GM18870 (cell line): ENCODE measurements around the gene DNAJC7.
"Not testable (repeated sequence)": the region's sequence is repeated elsewhere in the genome, so short reads cannot be mapped to it uniquely, and the experiment has no call there.

ENCODE experiments used
- ATAC-seq: cut with Tn5 transposase; IDR thresholded peaks from one replicate; pipeline ENCODE4 v1.9.1; 2021; ENCODE audit warnings: moderate library complexity; ENCODE audit not compliant: unreplicated experiment

Gene DNAJC7

DNA sequence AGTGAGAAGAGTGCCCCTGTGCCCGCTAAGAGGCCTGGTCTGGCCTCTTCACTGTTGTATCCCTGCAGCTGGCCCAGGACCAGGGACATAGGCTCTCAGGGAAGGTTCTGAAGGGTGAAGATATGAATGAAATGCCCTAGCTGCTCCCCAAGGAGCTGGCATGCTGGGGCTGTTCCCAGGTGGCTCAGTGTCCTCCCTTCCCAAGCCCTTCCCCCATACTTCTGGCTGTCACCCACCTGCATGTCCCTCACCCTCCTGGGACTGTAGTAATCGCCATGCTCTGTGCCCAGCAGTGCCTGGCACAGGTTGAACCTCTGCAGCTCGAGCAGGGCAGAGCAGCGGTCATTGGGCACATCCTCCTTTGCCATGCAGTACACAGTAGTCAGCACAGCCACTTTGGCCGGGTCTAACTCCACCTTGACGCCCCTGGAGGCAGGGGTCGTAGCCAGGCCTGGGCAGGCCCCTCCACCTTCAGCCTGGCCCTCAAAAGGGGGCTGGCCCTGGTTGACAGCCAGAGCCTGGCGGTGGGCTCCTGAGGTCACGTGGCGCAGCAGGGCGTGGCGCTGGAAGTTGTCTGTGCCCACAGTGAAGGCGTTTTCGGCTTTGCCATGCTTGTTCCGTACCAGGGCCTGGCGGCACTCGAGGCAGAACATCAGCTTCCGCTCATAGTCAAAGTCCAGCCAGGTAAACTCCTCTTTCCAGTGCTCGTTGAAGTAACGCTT, 25.5 kb upstream of the DNAJC7 start:
- no peak for ATAC-seq

DNA sequence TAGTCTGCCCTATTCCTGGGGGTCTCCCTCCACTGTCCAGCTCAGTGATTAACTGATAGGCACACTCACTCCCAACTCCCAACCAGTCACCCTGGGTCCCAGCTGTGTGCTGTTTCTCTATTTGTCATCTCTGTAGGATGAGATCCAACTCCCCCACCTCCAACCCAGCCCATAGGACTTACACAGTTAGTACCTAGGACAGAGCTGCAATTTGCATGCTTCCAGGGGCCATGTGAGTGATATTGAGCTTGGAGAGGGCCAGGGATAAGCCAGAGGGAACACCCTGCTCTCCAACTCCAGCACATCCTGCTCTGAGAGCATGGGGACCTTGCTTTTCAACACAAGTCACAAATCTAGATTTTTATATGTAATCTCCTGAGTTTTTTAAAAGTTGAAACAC, 24.4 kb upstream of the DNAJC7 start:
- ATAC-seq, result no peak

DNA sequence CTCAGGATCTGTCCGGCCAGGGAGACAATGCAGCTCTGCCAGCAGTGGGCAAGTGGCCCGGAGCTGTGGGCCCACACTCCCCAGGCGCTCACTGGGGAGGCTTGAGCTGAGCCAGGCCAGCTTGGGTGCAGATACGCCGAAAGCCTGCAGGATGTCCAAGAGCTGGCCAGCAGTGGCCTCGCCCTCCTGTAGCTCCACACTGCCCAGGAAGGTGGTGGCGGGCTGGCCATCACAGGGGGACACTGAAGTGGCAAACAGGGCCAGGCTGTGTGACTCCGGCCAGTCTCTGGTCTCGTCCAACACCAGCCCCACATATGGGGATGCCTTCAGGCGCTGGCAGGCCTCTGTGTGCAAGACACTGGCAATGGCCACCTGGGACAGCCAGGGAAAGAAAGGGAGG, 23.6 kb upstream of the DNAJC7 start:
- ATAC-seq, result no peak

DNA sequence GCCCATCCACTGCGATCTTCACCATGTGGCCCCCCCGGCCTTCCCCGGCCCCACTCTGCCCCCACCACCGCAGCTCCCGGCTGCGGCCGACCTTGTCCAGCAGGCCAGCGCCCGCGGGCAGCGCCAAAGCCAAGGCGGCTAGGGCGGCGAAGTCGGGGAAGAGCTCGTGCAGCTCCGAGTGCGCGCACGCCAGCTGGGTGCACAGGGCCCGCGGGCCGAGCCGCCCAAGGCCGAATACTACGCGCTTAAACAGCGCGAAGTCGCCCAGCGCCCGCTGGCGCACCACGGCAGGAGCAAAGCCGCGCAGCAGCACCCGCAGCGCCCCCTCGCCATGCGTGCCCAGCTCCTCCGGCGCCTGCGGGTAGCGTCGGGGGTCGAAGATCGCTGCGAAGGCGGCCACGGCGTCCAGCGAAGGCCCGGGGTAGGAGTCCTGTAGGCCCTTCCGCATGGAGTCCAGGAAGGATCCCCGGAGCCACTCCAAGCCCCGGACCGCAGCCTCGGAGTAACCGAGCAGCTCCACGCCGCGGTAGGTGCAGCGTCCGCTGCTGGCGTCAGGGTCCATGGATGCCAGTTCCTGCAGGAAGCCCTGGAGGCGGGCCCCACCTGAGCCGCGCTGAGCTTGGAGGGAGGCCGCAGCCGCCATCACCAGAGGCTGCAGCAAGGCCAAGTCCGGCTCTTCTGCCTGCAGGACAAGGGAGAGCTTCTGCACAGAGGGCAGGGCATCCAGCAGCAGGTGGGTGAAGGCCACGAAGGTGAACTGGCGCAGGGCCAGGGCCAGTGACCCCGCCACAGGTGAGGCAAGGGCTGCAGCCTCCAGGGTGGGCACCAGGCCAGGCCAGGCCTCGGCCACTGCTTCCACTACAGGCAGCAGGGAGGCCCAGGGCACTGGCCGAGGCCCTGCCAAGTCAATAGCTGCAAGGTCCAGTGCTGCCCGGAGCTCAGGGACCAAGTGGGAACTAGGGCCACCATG, 22.8 kb upstream of the DNAJC7 start:
- no peak for ATAC-seq

DNA sequence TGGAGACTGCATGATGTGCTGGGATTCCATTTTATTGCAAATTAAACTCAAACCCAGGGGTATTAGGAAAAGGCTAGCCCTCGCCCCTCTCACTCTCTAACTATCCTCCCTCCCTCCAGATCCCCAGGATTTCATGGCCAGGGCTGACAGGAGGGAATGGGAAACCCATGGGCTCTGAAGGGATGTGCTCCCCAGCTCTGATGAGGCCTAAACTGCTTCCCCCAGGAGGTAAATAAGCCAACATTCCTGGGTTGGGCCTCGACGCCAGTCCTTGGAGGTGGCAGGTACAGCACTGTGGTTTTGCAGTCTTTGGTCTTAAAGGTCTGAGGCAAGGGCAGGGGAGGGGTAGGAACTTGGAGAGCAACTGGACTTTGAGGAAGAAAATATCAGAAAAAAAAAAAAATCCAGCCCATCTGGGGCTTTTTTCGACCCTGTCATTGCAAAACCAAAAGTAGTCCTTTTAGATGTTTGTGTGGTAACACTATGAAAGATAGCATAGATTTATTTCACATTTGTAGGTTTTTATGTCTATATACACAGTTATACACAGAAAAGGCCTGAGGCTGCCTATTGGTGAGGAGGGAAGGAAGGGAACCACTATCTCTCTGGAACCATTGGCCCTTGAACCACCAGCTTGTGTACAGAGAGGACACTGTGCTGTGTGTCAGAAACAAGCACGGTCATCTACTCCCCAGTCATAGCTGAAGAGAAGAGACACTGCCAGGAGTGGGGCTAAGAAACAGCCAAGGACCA, 21.2 kb upstream of the DNAJC7 start:
- no peak for ATAC-seq

DNA sequence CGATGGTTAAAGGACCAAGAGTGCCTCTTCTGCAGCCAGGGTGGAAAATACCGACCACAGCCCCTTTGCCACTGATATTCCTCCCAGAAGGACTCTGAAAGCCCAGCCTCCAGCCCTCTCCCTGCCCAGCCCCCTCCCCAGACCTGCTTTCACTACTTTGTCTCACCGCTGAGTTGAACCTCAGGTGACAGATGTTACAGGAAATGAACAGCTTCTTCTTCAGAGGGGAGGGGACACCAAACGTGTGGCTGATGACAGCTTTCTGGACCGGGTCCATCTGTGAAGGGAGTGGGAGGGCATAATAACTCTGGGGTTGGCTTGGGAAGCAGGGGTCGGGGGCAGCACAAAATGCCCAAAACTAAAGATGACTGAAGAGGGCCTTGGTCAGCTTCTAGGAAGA, 16.8 kb upstream of the DNAJC7 start:
- no peak for ATAC-seq

DNA sequence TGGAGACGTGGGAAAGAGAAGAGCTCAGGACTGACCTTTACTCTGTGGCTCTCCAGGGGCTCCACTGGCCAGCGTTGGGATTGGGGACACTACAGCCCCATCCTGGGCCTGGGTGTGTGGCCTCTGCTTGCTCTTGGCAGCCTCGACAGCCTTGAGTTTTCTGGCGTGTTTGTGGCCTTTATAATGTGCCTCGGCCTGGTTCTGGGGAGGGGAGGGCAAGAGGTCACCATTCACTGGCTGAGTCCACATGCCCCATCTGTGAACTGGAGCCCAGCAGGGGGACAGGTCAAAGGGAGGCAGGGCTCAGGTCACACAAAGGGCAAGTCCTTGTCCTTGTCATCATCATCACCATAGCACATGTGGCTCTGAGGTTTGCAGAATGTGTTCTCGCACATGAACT, 14.3 kb upstream of the DNAJC7 start:
- ATAC-seq, result no peak

DNA sequence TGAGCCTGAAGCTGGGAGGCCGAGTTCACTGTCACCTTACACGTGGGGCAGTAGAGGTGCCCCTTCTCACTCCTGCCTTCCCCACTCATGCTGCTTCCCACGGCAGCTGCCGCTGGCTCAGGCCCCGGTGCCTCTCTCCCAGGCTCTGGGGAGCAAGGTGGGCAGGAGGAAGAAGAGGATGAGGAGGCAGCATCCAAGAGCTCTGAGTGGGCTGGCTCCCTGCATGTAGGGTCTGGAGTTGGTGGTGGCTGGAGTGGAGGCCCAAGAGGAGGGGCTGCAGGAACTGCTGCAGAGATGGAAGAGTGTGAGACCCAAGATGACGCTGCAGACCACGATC, 11.5 kb upstream of the DNAJC7 start:
- no peak for ATAC-seq

DNA sequence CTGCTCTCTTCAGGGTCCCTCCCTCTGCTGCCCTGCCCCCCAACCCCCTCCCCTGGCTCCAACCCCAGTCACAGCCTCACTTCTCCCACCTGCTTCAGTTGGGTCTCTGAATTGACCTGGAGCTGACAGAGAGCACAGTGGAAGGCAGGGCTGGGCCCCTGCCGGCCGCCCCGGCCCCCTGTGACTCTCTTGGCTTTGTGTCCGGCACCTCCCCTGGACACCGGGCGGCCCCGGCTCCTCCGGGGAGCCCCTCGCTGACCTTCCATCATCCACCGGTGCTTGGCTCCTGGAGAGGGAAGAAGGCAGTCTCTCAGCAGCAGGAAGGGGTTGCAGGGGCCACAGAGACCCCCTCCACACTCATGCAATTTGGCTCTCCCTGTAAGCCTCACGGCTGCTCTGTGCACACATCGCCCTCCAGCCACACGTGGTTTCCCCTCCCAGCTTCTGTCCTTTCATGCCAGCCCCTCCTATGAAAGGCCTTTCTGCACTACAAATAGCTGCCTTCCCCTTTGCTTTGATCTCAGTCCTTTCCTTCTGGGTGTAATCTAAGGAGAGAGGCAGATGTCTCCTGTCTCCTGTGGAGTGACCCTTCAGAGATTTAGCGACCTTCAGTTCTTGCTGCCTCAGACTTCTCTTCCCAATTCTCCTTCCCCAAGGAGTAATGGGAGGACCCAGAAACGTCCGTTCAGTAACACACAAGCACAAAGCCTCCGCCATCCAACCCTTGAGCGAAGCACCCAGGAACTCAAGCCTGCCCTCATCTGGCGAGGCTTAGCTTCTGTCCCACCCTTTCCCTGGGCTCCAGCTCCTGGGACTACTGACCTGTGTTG, 10.9 kb upstream of the DNAJC7 start:
- ATAC-seq, result no peak

DNA sequence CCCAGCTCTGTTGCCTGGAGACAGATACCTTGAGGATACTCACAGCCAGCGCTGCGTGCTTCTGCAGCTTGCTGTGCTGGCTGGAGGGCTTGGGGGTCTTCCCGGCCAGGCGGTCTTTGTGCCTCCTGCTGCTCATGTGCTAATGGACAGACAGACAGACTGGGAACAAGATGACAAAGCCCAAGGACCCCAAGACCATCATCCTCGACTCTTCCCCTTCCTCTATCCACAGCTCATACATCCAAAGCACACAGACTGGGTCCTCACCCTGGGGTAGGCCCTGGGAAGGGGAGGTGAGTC, 10.3 kb upstream of the DNAJC7 start:
- ATAC-seq, result no peak

DNA sequence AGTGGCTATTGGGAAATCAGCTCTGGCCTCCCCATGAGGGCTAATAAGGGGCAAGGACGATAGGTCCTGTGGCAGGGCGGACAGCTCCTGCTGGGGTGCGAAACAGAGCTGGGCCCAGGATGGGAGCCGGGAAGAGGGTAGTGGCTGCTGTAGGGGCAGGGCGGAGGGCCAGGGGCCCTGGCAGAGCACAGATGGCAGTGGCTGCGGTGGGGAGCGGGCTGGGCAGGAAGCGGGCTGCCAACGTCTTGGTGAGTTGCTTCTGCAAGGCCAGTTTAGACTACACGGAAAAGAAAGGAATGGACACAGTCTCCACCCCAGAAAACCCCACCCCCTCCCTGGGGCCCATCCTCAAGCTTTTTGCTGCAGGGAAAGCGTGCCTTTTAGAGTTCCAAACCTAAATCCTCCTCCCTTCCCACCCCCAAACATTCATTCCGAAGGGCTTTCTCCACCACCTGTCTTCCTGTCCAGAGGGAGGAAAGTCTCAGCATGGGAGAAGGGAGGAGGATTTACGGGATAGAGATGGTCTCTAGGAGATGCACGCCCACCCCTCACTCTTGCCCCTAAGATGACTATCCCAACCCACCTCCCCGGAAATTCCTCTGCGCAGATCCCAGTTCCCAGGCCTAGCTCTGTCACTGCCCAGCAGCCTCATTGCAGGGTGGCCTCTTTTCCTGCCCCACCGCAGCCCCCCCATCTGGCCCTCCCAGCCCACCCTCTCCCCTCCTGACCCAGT, 9.8 kb upstream of the DNAJC7 start:
- ATAC-seq, result no peak

DNA sequence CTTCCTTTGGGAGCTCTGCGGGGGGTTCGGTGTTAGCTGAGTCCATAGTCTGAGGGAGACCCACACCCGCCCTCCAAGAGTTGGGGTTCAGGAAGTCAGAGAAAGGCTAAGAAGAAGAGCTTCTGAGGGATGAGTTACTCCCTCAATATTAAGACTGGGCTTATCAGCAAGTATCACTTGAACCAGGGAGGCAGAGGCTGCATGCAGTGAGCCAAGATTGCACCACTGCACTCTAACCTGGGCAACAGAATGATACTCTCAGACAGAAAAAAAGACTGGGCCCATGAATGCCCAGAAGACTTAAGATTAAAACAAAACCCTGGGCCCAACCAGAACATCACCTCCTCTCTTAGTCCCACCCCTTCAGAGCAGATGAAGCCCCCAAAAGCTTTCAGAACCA, 8.7 kb upstream of the DNAJC7 start:
- ATAC-seq, result no peak

DNA sequence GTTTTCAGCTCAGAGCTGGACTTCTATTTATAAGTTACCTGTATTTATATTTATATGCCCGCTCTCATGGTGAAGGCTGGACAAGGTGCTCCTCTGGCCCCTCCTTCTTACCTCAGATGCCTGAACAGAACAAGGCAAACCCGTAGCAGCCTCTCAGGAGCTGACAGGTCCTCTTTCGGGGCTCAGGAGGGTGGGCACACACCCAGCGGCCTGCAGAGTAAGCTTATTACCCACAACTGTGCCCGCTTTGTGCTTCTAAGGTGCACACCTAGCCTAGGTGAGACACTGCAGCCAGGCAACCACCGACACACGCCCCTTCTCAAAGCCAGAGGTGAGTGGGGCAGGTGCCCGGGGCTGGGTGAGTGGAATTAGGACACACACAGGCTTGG, 7.9 kb upstream of the DNAJC7 start:
- no peak for ATAC-seq

DNA sequence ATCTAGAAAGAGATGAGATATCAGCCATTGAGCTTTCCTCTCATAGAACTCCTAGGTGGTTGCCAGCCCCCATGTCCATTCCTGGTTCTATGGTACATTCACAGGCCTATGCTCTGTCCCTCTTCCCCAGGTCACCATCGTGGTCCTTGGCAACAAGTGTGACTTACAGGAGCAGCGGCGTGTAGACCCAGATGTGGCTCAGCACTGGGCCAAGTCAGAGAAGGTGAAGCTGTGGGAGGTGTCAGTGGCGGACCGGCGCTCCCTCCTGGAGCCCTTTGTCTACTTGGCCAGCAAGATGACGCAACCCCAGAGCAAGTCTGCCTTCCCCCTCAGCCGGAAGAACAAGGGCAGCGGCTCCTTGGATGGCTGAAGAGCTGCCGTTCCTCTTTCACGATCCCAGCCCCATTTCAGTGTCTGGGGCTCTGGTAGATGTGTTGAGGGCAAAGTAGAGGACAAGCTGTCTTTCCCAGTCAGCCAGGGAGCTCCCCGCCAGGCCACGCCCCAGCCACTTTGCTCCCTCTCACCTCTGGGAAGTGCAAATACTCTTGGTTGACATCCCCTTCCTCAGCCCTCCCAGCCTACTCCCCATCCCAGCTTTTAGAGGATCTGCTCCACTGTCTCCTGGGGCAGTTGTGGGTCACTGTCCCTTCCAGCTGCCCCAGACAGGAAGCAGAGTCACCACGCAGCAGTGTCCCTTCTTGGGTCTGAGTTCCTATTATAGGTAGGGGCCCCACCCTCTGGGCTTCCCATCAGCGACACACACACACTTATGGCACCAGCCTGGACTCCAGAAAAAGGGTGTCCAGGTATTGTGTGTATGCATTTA, 6.5 kb upstream of the DNAJC7 start:
- no peak for ATAC-seq

DNA sequence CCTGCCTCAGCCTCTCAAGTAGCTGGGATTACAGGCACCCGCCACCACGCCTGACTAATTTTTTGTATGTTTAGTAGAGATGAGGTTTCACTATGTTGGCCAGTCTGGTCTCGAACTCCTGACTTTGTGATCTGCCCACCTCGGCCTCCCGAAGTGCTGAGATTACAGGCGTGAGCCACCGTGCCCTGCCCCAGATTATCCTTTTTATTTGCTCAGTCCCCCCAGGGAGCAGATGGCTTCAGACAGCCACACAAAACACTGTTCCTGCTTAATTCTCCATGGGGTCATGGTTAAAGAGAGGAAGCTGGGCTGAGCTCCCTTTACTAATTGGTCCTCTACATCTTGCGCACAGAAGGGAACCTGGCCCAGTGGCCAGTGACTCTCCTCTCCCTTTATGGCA, 3.6 kb upstream of the DNAJC7 start:
- not testable (repeated sequence) for ATAC-seq

DNA sequence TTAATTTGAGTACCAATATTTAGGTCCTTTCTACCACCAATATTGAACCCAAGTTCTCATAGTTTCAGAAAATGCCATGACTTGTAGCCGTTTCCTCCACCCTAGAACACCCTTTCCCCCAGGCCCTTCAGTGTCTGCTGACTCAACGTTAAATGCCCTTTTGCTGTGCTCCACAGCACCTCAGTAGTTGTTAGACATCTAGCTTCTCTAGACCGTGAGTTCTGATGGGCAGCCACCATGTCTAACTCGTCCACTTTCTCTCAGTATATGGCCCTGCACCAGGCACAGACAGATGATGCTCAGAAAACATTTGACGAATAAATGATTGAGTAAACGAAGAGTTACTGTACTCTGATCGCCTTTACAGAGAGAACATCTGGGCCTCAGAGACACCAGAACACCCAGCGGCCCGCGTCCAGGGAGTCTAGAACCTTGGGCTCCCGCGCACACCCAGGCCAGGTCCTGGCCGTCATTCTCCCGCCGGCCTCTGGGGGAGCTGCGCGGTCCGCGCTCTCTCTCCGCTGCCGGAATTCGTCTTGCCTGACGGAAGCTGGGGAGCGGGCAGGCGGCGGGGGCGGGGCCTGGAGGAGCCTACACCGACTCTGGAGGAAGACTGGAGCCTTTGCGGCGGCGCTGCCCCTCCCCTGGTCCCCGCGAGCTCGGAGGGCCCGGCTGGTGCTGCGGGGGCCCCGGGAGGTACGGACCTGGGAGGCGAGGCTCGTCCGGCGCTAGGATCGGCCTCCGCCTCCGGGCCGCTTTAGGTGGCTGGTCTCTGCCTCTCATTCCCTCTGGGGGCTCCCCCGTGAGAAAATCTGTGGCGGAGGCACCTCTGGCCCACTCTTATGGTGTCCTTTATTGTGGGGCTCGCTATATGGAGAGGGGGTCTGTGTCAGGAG, 2.5 kb upstream of the DNAJC7 start, which contains the start of gene NKIRAS2:
Gene NKIRAS2 (plus strand): TSS at position 582 of the 896 bp plus-strand sequence. CDS start 1,488 bp downstream, outside the sequence.
- ATAC-seq, result no peak

DNA sequence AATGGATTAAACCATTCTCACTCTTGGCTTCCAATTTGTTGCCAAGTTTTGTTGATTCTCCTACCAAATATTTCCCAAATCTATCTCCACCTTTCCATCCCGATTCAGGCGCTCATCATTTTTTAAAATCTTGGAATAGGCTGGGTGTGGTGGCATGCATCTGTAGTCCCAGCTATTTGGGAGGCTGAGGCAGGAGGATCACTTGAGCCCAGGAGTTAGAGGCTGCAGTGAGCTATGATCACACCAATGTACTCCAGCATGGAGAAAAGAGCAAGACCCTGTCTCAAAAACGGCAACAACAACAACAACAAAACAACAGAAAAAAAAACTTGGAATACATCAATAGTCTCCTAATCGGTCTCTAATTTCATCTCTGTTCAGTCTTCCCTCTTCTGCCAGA, 1.7 kb upstream of the DNAJC7 start:
- no peak for ATAC-seq

DNA sequence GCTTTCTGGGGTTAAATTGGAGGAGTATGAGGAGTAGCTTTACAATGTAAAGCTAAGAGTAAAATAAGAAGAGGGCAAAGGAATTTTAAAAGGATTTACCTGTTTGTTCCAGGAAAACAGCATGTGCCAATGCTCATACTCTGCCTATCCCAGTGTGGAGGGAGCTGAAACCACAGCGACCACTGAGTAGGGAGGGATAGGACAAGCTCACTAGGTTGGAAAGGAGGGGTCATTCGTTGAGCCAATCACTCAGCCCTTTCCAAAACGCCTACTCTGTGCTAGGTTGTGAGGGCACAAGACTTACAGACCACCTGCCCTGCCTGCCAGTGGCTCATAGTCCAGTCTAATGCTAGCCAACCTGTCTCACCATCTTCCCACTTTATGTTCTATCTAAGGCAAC, 1.1 kb upstream of the DNAJC7 start:
- no peak for ATAC-seq
